ENCODE results near the gene BMP3. TPM values are rescaled to one million over a fixed set of nuclear protein-coding genes. Genes with fewer than 3 reads are reported as not detected.

BMP3 gene
- total RNA-seq, 1 experiment from 2014 or later: 0.17 TPM

DNA sequence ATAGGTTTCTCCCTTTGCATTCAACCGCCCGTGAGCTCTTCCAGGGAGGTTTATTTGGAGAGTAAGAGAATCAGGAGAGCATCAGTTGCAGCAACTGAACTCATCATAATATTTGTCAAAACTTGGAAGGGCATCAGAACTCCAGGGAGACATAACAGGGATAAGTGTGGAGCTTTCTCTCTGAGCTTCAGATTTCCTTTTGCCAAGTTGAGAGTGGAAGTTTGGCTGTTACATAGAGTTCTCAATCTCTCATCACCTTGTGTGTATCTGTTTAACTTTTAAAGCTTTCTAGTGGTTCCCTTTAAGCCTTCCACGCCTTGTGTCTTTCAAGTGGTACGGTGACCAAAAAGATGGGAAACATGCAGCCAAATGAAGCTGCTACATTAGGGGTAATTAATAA, 18.8 kb downstream of the BMP3 start:
- Mint-ChIP-seq H3K36me3 (ENCODE audit: insufficient read depth, unreplicated experiment) (no peaks in the 10 kb centered on the region), H3K9me3 (ENCODE audit: low read depth, unreplicated experiment) (no peaks in the 10 kb centered on the region), H3K4me1 (ENCODE audit: low read depth, unreplicated experiment) (no peaks in the 10 kb centered on the region), H3K4me3 (ENCODE audit: low read depth, unreplicated experiment) (no peak overlapping the region), H3K27ac (ENCODE audit: unreplicated experiment) (no peak overlapping the region), H3K27me3 (ENCODE audit: unreplicated experiment) (no peaks in the 10 kb centered on the region)
- TF ChIP-seq, protein P1, sequence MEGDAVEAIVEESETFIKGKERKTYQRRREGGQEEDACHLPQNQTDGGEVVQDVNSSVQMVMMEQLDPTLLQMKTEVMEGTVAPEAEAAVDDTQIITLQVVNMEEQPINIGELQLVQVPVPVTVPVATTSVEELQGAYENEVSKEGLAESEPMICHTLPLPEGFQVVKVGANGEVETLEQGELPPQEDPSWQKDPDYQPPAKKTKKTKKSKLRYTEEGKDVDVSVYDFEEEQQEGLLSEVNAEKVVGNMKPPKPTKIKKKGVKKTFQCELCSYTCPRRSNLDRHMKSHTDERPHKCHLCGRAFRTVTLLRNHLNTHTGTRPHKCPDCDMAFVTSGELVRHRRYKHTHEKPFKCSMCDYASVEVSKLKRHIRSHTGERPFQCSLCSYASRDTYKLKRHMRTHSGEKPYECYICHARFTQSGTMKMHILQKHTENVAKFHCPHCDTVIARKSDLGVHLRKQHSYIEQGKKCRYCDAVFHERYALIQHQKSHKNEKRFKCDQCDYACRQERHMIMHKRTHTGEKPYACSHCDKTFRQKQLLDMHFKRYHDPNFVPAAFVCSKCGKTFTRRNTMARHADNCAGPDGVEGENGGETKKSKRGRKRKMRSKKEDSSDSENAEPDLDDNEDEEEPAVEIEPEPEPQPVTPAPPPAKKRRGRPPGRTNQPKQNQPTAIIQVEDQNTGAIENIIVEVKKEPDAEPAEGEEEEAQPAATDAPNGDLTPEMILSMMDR (IDR thresholded peaks at IDR 0.05; ENCODE audit: unreplicated experiment): no peak
- BruUV-seq (replicated peaks): no TSS peak
- CTCF ChIA-PET: no interaction called here
- no peak for DNase-seq
- intact Hi-C loops (cut with micrococcal nuclease; ENCODE audit: unreplicated experiment): no loop called here

DNA sequence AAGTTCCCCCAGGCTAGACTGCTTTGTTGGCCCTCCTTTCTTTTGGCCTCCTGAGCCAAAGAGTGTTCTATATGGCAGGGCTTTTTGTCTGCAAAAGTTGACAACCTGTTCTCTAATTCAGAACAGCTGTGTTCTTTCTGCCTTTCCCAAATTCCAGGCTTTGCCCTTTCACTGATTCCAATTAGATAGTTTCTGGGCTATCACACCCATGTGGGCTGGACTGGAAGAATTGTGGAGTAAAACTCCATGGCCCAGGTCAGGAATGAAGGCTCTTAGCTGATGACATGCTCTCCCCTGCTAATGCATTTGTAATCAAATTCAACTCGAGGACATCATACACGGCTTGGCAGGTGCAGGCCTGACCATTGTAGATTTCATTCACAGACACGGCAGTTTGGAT, 19.4 kb downstream of the BMP3 start:
- Mint-ChIP-seq H3K9me3 (ENCODE audit: low read depth, unreplicated experiment) (no peaks in the 10 kb centered on the region), H3K27ac (ENCODE audit: unreplicated experiment) (no peak overlapping the region), H3K27me3 (ENCODE audit: unreplicated experiment) (no peaks in the 10 kb centered on the region), H3K4me1 (ENCODE audit: low read depth, unreplicated experiment) (no peaks in the 10 kb centered on the region), H3K4me3 (ENCODE audit: low read depth, unreplicated experiment) (no peak overlapping the region), H3K36me3 (ENCODE audit: insufficient read depth, unreplicated experiment) (no peaks in the 10 kb centered on the region)
- CTCF ChIA-PET: interaction anchor here (0.7 kb wide), 1 partner anchor 144 kb away, joined by 3 read pairs; no protein-coding TSS in a partner anchor
- DNase-seq: no peak
- no TSS peak for BruUV-seq (replicated peaks)
- TF ChIP-seq, protein P1 (IDR thresholded peaks at IDR 0.05; ENCODE audit: unreplicated experiment): no peak
- intact Hi-C loops (cut with micrococcal nuclease; ENCODE audit: unreplicated experiment): loop anchor here (5.0 kb wide), 1 partner anchor 828 kb away; no protein-coding TSS in a partner anchor

DNA sequence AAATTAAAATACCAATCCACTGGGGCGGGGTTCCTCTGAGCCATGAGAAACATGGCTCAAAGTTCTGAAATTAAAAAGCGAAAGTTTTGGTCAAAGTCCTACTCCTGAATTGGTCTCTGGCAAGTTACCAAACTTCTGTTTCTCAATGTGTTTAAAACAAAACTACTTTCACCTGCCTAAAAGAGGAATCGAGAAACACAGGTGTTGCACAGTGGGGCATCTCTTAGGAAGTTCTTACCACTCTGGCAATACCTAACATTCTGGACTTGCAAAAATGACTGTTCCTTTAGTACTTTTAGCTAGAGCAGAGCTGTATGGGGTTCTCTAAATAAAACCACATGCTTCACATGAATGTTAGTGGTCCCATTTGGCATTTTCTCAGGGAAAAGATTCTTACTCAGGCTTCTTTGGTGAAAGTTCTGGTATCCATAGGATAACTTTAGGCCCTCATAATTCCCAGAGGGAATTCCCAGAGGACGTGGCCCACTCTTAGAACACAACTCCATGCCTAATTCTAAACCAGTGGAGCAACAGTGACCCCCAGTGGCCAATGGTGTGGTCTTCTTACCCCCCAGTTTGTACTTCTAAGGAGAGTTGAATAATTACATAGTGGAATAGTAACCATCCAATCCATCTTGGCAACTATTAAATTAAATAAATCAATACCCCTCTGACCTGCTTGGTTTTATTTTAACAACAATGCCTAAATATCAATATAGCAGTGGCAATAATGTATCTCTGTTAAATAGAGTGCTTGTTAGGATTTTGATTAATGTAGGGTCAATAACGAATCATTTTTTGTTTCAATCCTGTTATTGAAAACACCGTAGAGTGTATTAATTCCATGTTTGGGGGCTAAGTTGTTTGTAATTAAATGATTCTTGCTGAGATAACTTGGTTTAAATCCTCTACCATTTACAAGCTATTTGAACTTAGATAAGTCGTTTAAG, 21.9 kb downstream of the BMP3 start:
- intact Hi-C loops (cut with micrococcal nuclease; ENCODE audit: unreplicated experiment): loop anchor here (1.0 to 5.0 kb wide), 2 partner anchors 691 to 830 kb away; no protein-coding TSS in a partner anchor
- DNase-seq: peak; percentile 72
- Mint-ChIP-seq H3K27me3 (ENCODE audit: unreplicated experiment) (no peaks in the 10 kb centered on the region), H3K4me3 (ENCODE audit: low read depth, unreplicated experiment) (no peak overlapping the region), H3K4me1 (ENCODE audit: low read depth, unreplicated experiment) (no peaks in the 10 kb centered on the region), H3K9me3 (ENCODE audit: low read depth, unreplicated experiment) (no peaks in the 10 kb centered on the region), H3K27ac (ENCODE audit: unreplicated experiment) (no peak overlapping the region), H3K36me3 (ENCODE audit: insufficient read depth, unreplicated experiment) (no peaks in the 10 kb centered on the region)
- TF ChIP-seq, protein P1 (IDR thresholded peaks at IDR 0.05; ENCODE audit: unreplicated experiment): peak; percentile 61
- BruUV-seq (replicated peaks): no TSS peak
- CTCF ChIA-PET: interaction anchor here (1.3 to 1.4 kb wide), 2 partner anchors 12 to 690 kb away, joined by 5 to 11 read pairs; no protein-coding TSS in a partner anchor

DNA sequence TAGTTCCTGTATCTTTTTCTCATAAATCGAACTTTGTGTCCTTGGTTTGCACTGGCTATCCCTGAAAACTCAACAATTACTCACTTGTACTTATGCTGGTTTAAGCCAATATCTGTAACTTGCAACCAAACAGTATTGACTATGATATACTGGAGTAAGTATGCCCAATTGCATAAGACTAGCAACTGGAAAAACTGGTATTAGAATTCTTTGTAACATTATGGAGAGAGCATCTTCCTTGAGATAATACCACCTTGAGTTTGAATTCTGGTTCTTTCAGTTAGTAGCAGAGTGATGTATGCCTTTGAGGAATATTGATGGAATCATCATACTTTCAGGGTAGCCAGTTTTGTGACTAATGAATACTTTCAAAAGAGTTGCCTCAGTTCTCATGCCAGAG, 28.1 kb downstream of the BMP3 start:
- CTCF ChIA-PET: interaction anchor here (0.7 kb wide), 1 partner anchor 189 kb away, joined by 3 read pairs; no protein-coding TSS in a partner anchor
- intact Hi-C loops (cut with micrococcal nuclease; ENCODE audit: unreplicated experiment): no loop called here
- Mint-ChIP-seq H3K27ac (ENCODE audit: unreplicated experiment) (no peak overlapping the region), H3K27me3 (ENCODE audit: unreplicated experiment) (no peaks in the 10 kb centered on the region), H3K4me3 (ENCODE audit: low read depth, unreplicated experiment) (no peak overlapping the region), H3K9me3 (ENCODE audit: low read depth, unreplicated experiment) (no peaks in the 10 kb centered on the region), H3K4me1 (ENCODE audit: low read depth, unreplicated experiment) (peaks cover 15% of the 10 kb centered on the region), H3K36me3 (ENCODE audit: insufficient read depth, unreplicated experiment) (no peaks in the 10 kb centered on the region)
- TF ChIP-seq, protein P1 (IDR thresholded peaks at IDR 0.05; ENCODE audit: unreplicated experiment): no peak
- no peak for DNase-seq
- BruUV-seq (replicated peaks): no TSS peak
